Measurements from ENCODE around the gene VDAC1.
"Not testable (repeated sequence)": the region's sequence is repeated elsewhere in the genome, so short reads cannot be mapped to it uniquely, and the experiment has no call there.

VDAC1 gene

DNA sequence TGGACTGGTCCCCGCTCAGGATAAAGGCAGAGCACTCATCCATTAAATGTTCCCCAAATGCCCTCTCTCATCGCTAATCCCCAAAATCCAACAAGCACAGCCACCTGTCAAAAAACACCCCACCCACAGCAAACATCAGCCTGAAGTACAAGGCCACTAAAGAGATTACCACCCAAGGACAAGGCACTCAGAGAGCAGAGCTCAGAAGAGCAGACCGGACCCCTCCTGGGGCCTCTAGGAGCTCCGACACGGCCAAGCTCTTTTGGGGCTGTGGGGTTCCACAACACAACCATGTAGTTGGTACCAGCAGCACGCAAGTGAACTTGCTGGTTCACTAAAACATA is 9.8 kb downstream of the VDAC1 start:
- no peak for DNase-seq (ENCODE audit: low read depth)

- no peak for DNase-seq (ENCODE audit: low read depth)
Measured at GRCh38 chr5:133994297-133994989, 10.3 kb downstream of the VDAC1 start.

DNA sequence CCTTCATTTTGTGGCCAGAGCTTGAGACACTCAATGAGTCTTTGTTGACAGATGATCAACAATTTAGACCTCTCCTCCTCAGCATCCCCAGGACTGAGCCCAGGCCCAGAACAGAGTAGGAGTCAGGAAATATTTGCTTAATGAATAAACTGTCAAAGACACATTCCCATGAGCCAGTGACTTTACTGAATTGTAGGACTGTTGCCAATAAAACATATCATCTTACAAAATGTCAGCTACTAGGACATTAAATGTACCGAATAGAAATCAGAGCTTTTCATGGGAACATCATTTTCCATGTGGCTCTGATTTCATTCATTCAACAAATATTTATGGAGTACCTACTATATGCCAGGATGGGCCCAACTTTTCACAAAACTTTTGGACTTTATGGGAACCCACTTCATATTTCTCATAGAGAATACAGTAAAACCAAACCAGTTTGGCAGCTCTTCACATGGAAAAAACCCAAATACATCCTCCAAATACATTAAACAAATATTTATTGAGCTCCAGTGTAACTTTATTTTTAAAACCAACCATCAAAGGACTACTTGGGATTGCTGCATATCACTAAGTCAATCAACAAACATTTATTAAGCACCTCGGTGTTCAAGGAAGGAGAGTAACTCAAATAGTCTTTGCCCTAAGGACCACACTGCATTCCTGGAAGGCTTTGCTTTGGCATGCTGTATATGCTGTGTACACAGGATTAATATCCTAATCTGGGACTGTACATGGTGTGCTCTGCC is 11.4 kb downstream of the VDAC1 start:
- DNase-seq (ENCODE audit: low read depth), result no peak

DNA sequence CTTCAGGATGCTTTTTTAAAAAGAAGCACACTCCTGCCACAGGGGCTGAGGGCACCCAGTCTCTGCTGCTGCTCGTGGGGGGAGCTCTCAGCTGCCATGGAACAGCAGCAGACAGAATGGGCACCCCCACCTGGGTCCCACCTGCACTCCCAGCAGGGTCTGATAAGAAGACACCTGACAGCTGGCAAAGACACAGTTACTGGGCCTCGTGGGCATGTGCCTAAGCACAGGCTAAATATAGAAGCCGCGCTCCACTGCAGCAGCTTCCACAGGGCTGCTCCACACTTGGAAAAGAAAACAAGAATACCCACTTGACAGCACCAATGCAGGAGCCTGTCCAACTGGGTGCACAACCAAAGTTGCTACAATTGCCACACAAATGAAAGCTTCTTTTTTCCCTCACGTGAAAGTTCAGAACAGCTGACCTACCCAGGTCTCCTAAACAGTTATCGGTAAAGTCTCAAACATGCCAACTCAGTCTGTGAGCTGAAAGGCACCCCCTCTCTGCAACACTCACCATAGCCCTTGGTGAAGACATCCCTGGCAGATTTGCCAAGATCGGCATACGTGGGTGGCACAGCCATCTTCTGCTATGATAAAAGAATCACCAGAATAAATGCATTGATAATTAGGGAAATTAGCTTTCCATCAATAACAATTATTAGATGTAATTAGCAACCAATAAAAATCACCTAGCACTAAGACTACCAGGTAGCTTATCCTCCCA is 12.2 kb downstream of the VDAC1 start:
- no peak for DNase-seq (ENCODE audit: low read depth)

DNA sequence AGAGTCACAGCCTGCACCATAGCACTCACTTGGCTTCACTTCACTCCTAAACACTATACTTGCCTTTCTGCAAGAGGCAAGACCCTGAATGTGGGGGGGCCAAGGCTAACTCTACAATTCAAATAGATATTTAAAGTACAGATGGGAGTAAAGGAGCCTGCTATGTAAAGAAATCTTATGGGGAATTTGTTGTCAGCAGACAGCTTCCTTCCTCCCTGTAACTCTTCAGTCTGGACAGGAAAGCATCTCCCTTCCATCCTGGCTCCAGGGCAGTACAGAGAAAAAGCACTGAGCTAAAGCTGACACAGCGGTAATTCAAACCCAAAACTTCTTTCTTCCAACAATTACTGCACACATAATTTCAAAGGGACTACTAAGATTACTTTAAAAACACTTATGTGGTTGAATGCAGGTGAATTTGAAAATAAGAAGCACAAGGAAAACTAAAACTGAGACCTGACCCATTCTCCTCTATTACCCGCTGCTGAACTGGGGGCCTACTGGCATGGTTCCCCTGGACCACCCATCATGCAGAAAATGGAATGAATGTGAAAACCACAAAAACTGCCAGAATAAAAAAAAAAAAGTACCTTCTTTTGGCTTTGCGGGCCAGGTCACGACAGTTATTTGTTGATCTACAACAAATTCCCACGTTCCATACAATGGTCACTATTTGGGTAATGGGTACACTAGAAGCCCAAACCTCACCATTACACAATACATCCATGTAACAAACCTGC is 13.4 kb downstream of the VDAC1 start:
- DNase-seq (ENCODE audit: low read depth), result no peak

DNA sequence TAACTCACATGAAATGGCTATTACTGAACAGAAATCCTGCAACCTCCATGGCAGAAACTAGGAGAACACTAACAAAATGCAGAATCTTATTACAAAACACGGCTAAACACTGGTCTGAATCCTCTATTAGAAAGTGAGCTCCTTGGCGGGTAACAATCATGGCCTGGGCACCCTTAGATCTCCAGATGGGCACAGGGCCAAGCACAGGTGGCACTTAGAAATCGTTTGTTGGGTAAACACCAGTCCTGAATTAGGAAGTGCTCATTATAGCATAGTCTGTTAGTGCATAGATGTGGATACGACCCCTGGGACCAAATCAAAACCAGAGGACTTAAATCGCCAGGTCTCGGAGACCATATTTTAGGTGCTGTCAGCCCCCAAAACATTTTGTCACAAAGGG is 14.4 kb downstream of the VDAC1 start:
- DNase-seq (ENCODE audit: low read depth), result no peak

DNA sequence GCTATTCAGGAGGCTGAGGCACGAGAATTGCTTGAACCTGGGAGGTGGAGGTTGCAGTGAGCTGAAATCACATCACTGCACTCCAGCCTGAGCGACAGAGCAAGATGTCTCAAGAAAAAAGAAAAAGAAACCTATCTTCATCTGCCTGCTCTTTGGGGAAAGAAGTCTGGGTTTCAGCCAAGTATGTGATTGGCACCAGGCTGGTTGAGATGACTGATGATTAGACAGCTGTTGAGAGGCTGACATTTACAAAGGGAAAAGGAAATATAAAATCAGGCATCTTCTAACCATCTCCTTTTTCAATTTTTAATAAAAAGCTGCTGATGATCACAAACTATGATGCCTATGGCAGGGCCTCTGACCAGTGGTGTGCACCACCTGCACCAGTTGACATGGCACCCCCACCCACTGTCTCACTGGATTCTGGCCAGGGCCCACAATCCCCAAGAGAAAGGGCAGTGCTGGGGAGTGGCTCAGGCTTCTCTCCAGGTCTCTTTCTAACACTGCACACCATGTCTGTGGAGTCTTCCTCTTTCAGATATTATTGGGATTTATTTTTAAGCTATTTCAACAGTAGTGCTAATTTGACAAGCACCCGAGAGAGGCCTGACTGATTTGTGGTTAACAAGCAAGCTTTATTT is 19.1 kb downstream of the VDAC1 start:
- no peak for DNase-seq (ENCODE audit: low read depth)

DNA sequence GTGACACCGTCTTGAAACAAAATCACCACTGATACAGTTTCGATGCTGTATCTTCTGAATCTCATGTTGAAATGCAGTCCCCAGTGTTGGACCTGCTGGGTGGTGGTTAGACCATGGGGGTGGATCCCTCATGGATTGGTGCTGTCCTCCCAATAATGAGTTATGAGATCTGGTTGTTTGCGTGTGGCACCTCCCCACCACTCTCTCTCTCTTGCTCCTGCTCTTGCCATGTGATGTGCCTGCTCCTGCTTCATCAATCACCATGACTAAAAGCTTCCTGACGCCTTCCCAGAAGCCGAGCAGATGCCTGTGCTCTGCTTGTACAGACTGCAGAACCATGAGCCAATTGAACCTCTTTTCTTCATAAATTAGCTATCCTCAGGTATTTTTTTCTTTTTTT is 21.1 kb downstream of the VDAC1 start:
- DNase-seq (ENCODE audit: low read depth), result no peak

DNA sequence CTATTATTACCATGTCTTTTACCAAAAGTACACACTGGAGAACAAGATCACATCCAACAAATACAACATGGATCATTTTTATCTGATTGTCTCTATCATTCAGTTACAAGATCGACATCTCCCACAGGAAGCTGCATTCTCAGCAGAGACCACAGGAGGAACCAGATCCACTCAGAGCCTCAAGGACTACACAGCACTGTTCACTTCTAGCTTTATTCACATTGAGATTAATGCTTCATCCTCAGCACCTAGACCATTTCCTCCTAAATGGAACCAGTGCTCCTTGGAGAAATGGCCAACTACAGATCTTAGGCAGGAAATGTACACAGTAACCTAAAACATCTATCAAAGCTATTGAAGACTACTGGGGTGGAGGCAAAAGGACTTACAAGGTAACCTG is 23.1 kb downstream of the VDAC1 start:
- no peak for DNase-seq (ENCODE audit: low read depth)

DNA sequence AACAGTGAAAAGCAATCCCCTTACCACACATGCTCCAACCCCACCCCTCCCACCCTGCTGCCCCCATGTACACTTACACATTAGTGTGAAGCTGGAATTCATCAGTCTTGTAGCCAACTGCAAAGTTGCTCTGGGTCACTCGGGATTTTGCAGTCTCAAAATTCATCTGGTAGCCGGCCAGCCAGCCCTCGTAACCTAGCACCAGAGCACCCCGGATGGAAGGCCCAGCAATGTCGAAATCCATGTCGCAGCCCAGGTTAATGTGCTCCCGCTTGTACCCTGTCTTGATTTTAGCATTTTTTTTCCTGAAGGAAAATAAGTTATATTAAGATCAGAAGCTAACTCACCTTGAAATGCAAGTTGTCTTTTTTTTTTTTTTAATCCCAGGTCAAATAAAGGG is 24.1 kb downstream of the VDAC1 start:
- DNase-seq (ENCODE audit: low read depth), result no peak

GRCh38 chr5:133978943-133979342 is 25.8 kb downstream of the VDAC1 start:
- DNase-seq (ENCODE audit: low read depth), result no peak

DNA sequence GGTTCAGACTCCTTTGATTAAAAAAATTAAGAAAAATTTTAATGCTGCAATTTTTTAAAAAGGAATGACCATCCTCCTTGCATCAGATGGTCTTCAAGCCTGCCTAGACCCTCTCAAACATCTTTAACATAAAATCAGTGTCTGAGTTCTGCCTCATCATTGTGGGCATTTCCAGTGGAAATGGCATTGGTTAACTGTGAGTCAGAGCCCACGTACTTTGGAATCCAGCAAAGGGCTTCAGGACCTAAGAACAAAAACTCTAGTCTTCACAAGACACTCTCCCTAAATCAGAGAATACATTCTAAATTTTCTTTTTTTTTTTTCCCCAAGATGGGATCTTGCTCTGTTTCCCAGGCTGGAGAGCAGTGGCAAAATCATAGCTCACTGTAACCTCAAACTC is 26.9 kb downstream of the VDAC1 start:
- DNase-seq (ENCODE audit: low read depth), result no peak

DNA sequence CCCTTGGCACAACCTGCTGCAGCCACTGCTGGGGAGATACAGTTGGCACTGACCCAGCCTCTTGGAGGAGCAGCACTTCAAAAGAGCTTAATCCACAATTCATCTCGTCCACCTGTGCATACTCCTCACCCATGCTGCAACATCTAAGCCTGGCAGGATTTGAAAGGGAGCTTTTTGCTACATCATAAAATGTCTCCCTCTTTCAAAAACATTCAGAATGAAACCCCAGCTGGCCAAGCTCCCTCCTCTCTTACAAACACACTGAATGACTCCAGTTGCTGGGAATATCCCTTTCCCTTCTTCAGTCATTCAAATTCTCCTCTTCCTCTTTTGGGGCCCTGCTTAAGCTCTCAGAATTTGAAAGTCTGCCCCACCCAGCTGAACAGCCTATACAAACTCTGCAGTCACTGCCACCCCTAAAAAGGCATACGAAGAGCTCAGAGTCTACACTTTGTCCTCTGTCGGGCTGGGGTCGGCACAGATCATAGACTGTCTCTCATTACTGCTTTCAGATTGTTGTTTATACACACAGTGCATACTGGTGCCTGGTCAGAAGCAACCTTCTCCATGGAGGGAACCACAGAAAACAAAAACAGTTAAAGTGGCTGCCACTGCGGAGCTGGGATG is 27.5 kb downstream of the VDAC1 start:
- no peak for DNase-seq (ENCODE audit: low read depth)

- not testable (repeated sequence) for DNase-seq (ENCODE audit: low read depth)
Measured at GRCh38 chr5:133975546-133975945, 29.2 kb downstream of the VDAC1 start.

DNA sequence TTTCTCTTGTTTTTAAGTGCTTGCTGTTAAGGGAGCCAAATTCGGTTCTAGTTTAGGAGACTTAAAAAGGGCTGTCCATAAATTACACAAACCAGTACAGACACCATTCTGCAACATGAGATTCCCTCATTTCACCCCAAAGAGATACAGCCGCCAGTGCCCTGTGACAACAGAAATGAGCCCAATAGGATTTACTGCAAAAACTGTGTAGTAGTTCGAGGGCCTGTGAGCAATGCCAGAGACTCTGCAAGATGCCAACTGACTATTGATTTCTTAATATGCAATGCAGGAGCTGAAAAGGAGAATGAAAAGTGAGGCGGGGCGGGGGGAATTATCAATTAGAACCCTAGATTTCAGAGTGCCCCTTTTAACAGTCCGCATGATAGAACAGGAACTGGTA is 30.6 kb downstream of the VDAC1 start:
- DNase-seq (ENCODE audit: low read depth), result no peak

GRCh38 chr5:133970325-133970909 is 34.4 kb downstream of the VDAC1 start:
- DNase-seq (ENCODE audit: low read depth), result no peak

DNA sequence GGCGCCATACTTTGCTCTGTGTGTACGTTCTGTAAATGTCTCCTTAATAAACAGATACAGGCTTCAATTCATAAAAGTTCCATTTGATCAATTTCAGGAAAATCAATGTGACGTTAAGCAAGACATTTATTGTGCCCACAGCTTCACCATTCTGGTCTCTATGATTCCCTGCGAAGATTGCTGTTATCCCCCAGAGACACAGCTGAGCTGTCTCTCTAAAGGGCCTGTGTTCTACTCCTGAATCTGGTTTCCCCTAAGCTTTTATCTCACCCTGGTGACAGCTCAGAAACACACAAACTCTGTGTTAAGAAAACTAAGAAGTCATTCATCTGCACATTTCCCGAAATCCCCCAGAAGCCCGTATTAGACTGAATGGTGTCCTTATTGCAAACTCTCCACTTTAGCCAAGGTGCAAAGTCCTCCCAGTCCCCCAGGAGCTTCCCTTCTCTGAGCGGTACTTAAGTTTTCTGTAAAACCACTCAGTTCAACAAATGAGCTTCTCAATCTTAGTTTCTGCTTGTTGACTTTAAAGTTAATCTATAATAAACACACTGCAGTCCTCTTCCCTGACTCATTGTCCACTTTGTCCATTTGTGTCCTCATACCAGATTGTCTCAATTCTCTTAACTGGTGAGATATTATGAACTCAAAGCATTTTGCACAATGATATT is 35.0 kb downstream of the VDAC1 start:
- DNase-seq (ENCODE audit: low read depth), result no peak

GRCh38 chr5:133968204-133968980 is 36.4 kb downstream of the VDAC1 start, which contains the start of gene C5orf15:
C5orf15 (minus strand) TSS chr5:133968625; CDS start chr5:133968584, 41 bp downstream.
- DNase-seq (ENCODE audit: low read depth), result peak; percentile 90

DNA sequence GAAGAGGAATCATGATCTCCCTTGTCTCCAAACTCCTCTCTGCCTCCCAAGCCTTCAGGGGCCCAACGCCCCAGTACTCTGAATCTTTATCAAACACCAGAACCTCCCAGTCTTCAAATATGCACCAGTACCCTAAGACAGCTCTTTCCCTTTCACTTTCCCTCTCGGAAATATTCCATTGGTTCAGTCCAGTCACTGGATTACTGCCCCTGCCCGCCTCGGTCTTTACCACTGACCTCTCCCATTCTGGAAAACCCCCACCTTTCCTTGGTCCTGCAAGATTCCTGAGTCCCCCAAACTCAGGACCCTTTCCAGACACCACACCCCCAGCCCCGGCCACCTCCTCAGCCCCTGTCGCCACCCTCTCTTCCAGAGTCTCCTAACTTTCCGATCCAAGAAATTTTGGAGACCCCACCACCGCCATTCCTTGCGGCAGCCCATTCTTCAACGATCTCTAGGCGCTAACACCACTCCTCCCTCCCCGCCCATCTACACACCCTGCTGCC is 37.0 kb downstream of the VDAC1 start:
- no peak for DNase-seq (ENCODE audit: low read depth)
